Peyer's patch (tissue), 4 donors: ENCODE measurements around the gene RNF149.

Experiments
- CTCF ChIP-seq, 6 experiments: fragments of 450-650 bp in 4 of 6; fragments of 200-600 bp in 2 of 6; sonication (generic) in 1 of 6; IDR thresholded peaks; one replicate each; pipeline ENCODE4 v1.5.1; 2017 to 2019; ENCODE audit warnings: antibody characterized with exemption in 6 of 6, mild to moderate bottlenecking in 3 of 6, moderate library complexity in 1 of 6
- POLR2A ChIP-seq, 2 donors: fragments of 450-650 bp; IDR thresholded peaks; one replicate each; pipeline ENCODE4 v1.5.1; 2017; ENCODE audit warnings: antibody characterized with exemption in 2 of 2, mild to moderate bottlenecking in 2 of 2, moderate library complexity in 2 of 2

DNA sequence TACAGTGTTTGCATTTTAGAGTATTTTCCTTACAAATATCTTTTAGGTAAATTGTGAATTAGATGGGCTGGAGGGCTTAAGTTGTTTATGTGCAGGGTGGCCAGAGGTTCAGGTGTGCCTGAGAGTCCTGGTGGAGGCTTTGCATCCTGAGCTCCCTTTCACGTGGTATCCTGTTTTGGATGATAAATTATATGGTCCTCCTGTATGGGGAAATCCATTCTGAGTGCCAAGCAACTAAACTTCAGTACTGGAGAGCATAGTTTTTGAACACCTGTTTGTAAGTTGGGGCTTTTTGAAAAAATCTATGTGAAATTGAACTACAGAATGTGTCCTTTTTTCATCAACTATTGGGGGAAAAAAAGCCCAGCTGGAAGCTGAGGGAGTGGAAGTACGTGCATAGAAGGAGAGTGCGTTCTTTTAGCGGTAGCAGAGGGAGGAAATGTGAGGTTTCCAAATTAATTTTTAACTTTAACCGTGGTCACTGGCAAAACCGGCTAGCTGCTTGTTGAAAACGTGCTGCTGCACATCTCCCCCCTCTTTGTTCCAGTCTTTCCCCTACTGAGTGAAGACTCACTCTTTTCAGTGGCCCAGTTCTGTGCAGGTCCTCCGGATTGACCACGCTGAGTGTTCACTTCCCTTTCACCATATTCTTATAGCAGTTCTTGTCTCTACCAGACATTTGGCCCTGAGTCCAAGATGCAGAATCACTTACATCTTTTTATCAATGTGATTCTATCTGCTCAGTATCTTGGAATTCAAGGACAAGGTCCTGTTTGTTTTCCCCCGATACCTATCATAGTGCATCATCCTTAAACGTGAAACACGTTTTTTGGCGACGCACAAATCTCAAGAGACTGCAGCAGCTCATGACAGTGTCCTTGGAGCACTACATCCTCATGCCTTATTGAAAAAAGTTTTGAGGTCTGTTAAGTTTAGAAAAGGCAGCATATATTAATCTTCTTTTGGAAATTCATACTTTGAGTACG is 40.5 kb downstream of the RNF149 start:
- TF ChIP-seq CTCF (IDR thresholded peaks at IDR 0.05) = no peak
- TF ChIP-seq POLR2A (IDR thresholded peaks at IDR 0.05) = no peak
